GM21528 (cell line): ENCODE measurements around the gene DOCK10.

Source experiments
- ATAC-seq: cut with Tn5 transposase; IDR thresholded peaks from one replicate; pipeline ENCODE4 v1.9.1; 2021; ENCODE audit warnings: mild to moderate bottlenecking, moderate library complexity; ENCODE audit not compliant: unreplicated experiment, low FRiP score

DOCK10 gene

DNA sequence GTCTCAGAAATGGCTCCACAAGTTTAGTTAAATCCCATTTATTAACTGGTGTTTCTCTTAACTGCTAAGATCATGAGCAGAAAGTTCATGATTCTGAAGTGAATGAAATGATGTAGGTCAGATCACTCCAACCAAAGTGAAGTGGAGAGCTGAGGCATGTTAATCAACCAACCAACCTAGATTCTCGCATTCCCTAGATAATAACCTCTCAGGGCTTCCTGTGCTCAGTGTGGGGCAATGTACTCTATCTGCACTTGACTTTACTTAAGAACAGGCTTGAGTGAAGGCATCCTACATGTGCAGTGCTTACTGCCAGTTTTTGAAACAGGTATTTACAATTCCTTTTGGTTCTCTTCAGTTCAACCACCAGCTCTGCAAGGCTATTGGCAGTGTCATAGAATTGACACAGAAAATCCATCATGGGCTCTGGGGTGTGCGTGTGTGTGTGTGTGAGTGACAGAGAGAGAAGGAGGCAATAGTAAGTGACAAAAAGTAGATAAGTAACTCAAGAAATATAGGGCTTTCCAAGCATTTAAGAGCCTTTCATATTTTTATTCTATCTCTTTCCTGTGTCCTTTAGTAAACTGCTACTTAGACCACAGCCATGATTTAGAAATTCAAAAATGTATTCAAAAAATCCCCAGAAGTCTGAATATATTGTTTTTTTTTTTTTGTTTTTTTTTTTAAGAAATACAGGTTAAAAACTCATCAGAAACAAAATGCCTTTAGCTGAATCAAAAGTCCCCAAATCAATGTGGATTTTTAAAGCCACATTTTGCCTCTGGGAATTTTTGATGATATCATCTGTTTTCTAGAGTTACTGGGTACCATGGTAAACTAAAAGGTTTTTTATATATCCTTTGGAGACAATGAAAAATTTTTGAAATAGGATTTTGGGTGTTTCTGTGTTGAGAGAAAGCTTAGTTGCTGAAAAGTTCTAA lies 28.6 kb downstream of the DOCK10 start:
- no peak for ATAC-seq

GRCh38 chr2:225011585-225011984 lies 30.7 kb downstream of the DOCK10 start:
- ATAC-seq, result no peak

DNA sequence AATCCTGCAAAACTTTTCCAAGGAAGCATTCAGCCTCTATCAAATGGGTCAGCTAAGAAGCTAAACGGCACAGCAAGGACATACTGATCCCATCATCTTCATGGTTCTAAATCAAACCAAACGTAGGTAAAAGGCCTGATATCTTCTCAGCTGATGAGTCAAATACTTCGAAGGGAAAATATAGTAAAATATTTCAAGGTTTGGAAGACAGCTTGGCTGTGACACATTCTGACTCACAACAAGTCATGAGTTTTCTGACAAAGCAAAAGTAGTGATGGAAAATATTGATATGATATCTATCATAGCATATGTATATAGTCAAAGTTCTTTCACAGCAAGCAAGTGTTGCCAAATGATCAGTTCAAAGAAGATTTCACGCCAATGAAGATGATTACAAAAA lies 31.5 kb downstream of the DOCK10 start:
- ATAC-seq, result no peak

- ATAC-seq, result no peak
These were observed 32.5 kb downstream of the DOCK10 start for GRCh38 chr2:225009768-225010167.

- ATAC-seq, result no peak
These were observed 33.3 kb downstream of the DOCK10 start for GRCh38 chr2:225008935-225009334.

GRCh38 chr2:225008179-225008856 lies 34.0 kb downstream of the DOCK10 start:
- peak; percentile 51 for ATAC-seq

GRCh38 chr2:225006730-225007129 lies 35.5 kb downstream of the DOCK10 start:
- ATAC-seq, result no peak

- no peak for ATAC-seq
These were observed 37.7 kb downstream of the DOCK10 start for GRCh38 chr2:225004597-225004996.

- ATAC-seq, result peak; percentile 86
These were observed 39.6 kb downstream of the DOCK10 start for GRCh38 chr2:225002656-225003045.

GRCh38 chr2:225002039-225002655 lies 40.1 kb downstream of the DOCK10 start:
- peak; percentile 75 for ATAC-seq

DNA sequence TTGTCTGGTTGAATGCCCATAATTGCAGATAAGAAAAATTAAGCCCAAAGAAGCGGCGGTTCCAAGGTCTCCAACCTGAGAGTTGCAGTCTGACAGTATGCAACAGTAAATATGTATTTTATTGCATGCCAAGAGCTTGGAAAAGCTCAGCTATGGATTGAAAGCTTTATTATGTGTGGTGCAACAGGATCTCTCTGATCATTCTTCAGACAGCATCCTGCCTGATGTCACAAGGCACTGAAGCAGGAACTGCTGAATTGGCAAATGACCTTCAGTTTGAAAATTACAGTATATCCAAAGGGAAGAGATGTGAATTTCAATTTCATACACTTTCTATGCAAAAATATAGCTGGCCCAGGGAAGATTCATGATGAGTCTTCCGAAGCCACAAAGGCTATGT lies 42.5 kb downstream of the DOCK10 start:
- no peak for ATAC-seq

DNA sequence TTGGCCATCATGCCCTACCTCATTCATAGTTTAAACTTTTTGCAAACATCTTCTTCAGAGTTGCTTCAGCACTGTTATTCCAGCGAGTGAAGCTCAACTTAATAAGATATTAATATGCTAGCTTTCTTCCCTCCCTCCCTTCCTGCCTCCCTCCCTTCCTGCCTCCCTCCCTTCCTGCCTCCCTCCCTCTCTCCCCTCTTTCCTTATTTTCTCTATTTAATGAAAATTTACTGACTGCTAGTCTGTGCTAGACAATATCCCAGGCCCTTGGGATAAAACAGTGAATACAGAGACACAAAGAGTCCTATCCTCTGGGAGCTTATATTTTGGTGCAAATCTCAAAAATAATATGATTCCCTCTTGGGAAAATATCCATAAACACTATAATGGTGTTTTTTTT lies 42.9 kb downstream of the DOCK10 start:
- no peak for ATAC-seq

- no peak for ATAC-seq
These were observed 44.5 kb downstream of the DOCK10 start for GRCh38 chr2:224997802-224998201.

- no peak for ATAC-seq
These were observed 46.8 kb downstream of the DOCK10 start for GRCh38 chr2:224995419-224995818.

GRCh38 chr2:224994242-224994823 lies 47.9 kb downstream of the DOCK10 start:
- ATAC-seq, result no peak

- ATAC-seq, result no peak
These were observed 51.6 kb downstream of the DOCK10 start for GRCh38 chr2:224990710-224991109.

GRCh38 chr2:224987733-224988132 lies 54.5 kb downstream of the DOCK10 start:
- no peak for ATAC-seq

GRCh38 chr2:224986477-224986876 lies 55.8 kb downstream of the DOCK10 start:
- ATAC-seq, result no peak

GRCh38 chr2:224984637-224985036 lies 57.6 kb downstream of the DOCK10 start:
- ATAC-seq, result no peak

DNA sequence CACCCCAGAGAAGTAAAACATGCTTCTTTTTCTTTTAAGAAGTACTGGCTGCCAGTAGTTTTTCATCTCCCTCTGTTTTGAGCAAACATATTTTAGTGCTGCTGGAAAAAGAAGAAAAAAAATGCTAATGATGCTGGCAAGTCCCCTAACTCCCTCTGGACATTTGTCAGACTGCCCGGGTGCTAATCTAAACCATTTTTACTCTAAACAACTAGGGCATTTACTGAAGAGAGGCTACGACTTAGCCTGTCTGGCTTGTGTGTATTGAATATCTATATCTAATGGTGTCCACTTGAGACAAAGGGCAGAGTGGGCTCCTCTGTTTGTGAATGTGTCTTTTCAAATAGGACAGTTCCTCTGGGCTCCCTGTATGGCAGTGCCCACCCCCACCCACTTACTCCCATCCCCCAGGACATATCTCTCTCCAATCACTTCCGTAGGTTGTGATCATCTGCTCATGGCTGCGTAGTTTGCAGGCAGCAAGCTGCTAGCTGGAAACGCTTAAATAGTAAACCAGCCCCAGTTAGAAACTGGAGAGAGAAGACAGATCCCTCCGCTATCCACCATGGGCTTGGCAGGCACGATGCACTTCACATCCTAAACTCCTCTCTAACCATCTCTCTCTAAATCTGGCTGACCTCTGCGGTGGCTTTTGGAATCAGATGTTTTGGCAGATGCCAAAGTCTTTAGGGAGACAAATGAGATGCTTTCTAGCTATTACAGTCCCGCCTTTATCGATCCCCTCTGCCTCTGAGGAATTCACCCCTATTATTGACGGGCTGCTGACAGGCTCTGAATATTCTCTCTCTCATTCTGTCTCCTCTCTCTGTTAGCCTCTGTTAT lies 58.3 kb downstream of the DOCK10 start:
- ATAC-seq, result no peak
